H1 (cell line): ENCODE measurements around the gene MAGT1.
"Not testable (repeated sequence)": the region's sequence is repeated elsewhere in the genome, so short reads cannot be mapped to it uniquely, and the experiment has no call there.

Source experiments
- CREB1 ChIP-seq: IDR thresholded peaks from 2 replicates; pipeline ENCODE4 v1.6.1; 2012; ENCODE audit warnings: inconsistent platforms
- EZH2 ChIP-seq: fragments of 200-600 bp; sonication (generic); IDR thresholded peaks from 2 replicates; pipeline ENCODE4 v1.7.1; 2012; ENCODE audit warnings: low read depth, mild to moderate bottlenecking, moderate library complexity, low read length, inconsistent platforms; ENCODE audit not compliant: severe bottlenecking
- FOSL1 ChIP-seq: IDR thresholded peaks from 2 replicates; pipeline ENCODE4 v1.6.1; 2011; ENCODE audit warnings: mild to moderate bottlenecking, low read depth, low read length, moderate library complexity; ENCODE audit not compliant: insufficient read depth
- POLR2A ChIP-seq, 2 experiments: IDR thresholded peaks; 1 replicate in 1 of 2; 2 replicates in 1 of 2; pipeline ENCODE4 v1.6.1; 2011; ENCODE audit warnings: low read depth in 2 of 2, low read length in 2 of 2, mild to moderate bottlenecking in 2 of 2; ENCODE audit errors: control extremely low read depth in 1 of 2
- SIN3A ChIP-seq, 2 experiments: IDR thresholded peaks in 1 of 2; conservative IDR thresholded peaks in 1 of 2; 2 replicates each; pipeline ENCODE4 v1.6.1; 2011 to 2012; ENCODE audit warnings: low read length in 2 of 2, improper control_type of control experiment in 1 of 2, low read depth in 1 of 2, mild to moderate bottlenecking in 1 of 2
- TF ChIP-seq, protein P1 (sequence below), 3 experiments: IDR thresholded peaks; 1 replicate in 2 of 3; 2 replicates in 1 of 3; pipeline versions ENCODE4 v1.5.1 to v1.6.1; 2011; ENCODE audit warnings: low read length in 3 of 3, mild to moderate bottlenecking in 3 of 3, inconsistent platforms in 2 of 3, low read depth in 1 of 3, moderate library complexity in 1 of 3; ENCODE audit not compliant: insufficient read depth in 1 of 3; ENCODE audit errors: control extremely low read depth in 1 of 3

DNA sequence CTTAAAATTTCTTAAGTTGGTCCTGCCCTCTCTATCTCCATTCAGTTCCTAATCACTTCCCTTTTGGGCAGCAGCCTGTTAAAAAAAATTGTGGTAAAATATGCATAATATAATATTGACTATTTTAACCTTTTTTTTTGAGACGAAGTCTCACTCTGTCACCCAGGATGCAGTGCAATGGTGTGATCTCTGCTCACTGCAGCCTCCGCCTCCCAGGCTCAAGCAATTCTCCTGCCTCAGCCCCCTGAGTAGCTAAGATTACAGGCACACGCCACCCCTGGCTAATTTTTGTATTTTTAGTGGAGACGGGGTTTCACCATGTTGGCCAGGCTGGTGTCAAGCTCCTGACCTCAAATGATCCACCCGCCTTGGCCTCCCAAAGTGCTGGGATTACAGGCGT is 24.1 kb upstream of the MAGT1 start:
- TF ChIP-seq, protein P1, sequence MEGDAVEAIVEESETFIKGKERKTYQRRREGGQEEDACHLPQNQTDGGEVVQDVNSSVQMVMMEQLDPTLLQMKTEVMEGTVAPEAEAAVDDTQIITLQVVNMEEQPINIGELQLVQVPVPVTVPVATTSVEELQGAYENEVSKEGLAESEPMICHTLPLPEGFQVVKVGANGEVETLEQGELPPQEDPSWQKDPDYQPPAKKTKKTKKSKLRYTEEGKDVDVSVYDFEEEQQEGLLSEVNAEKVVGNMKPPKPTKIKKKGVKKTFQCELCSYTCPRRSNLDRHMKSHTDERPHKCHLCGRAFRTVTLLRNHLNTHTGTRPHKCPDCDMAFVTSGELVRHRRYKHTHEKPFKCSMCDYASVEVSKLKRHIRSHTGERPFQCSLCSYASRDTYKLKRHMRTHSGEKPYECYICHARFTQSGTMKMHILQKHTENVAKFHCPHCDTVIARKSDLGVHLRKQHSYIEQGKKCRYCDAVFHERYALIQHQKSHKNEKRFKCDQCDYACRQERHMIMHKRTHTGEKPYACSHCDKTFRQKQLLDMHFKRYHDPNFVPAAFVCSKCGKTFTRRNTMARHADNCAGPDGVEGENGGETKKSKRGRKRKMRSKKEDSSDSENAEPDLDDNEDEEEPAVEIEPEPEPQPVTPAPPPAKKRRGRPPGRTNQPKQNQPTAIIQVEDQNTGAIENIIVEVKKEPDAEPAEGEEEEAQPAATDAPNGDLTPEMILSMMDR (IDR thresholded peaks at IDR 0.05; ENCODE audit: control extremely low read depth in 1 of 3, insufficient read depth in 1 of 3, low read depth in 1 of 3, low read length in 3 of 3), result not testable (repeated sequence)
- not testable (repeated sequence) for TF ChIP-seq FOSL1; CREB1; SIN3A (conservative IDR thresholded peaks at IDR 0.05 in 1 of 2, IDR thresholded peaks at IDR 0.05 in 1 of 2; ENCODE audit: low read depth in 1 of 2, low read length in 2 of 2); POLR2A (IDR thresholded peaks at IDR 0.05; ENCODE audit: control extremely low read depth in 1 of 2, low read depth in 2 of 2, low read length in 2 of 2); EZH2
